ENCODE measurements around the gene CUTA.
"Not testable (repeated sequence)": the region's sequence is repeated elsewhere in the genome, so short reads cannot be mapped to it uniquely, and the experiment has no call there.

CUTA gene

DNA sequence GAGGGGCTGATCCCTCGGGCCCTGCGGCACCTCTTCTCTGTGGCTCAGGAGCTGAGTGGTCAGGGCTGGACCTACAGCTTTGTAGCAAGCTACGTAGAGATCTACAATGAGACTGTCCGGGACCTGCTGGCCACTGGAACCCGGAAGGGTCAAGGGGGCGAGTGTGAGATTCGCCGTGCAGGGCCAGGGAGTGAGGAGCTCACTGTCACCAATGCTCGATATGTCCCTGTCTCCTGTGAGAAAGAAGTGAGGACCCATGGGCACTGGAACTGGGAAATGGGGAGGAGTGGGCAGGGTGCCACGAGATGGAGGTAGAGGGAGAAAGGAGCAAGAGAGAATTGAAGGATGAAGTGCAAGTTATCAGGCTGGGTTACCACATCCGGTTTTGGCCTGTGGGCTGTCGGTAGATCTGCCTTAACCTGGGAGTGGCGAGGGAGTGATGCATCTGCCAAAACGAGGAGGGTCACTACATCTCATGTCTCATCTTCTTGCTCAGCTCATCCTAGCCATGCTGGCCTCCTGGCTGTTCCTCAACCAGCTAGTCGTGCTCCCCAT is 12.4 kb downstream of the CUTA start:
- no peak for DNase-seq (ENCODE audit: low read depth in 2 of 2)

DNA sequence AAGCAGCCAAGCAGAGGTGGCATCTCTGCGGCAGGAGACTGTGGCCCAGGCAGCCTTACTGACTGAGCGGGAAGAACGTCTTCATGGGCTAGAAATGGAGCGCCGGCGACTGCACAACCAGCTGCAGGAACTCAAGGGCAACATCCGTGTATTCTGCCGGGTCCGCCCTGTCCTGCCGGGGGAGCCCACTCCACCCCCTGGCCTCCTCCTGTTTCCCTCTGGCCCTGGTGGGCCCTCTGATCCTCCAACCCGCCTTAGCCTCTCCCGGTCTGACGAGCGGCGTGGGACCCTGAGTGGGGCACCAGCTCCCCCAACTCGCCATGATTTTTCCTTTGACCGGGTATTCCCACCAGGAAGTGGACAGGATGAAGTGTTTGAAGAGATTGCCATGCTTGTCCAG is 13.0 kb downstream of the CUTA start:
- no peak for DNase-seq (ENCODE audit: low read depth in 2 of 2)

DNA sequence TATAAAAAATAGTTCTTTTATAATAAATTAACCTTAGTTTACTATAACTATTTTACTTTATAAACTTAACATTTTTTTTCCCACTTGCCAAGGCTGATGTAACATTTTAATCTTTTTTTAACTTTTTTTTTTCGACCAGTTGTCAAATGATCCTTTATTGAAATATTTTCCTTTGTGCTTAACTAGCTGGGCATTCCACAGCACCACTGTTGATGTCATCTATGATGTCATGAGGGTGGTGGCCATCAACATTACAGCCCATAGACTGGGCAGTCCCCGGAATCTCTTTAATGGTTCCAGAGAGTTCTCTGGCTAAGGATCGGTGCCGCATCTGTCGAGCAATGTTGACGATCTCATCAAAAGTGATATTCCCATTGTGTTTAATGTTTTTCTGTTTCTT is 18.0 kb downstream of the CUTA start:
- not testable (repeated sequence) for DNase-seq (ENCODE audit: low read depth in 2 of 2)

DNA sequence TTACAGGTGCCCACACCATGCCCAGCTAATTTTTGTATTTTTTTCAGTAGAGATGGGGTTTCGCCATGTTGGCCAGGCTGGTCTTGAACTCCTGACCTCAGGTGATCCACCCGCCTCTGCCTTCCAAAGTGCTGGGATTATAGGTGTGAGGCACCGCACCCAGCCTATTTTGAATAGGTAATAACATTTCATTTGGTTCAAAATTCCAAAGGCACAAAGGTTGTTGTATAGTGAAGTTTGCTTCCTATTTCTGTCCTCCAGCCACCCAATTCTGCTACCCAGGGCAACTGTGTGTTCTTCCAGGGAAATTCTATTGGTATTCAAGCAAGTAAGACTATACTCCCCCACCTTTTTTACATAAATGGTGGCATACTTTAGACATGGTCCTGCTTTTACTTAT is 19.3 kb downstream of the CUTA start:
- not testable (repeated sequence) for DNase-seq (ENCODE audit: low read depth in 2 of 2)

DNA sequence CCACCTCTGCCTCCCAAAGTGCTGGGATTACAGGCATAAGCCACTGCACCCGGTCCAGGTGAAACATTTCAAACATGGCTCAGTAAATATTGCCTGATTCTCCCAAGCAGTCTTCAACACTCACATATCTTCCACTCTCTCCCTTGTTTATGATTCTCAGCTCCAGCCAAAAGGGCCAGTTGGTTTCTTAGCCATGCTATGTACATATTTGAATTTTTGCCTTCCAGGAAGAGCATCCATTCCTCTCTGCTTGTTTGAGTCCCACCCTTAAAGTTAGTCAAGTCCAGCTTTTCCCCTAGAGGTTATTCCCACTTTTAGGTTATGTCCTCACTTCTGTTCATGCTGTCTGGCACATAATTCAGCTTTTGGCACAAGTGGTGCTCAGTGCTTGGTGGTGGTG is 20.4 kb downstream of the CUTA start:
- DNase-seq (ENCODE audit: low read depth in 2 of 2): no peak

DNA sequence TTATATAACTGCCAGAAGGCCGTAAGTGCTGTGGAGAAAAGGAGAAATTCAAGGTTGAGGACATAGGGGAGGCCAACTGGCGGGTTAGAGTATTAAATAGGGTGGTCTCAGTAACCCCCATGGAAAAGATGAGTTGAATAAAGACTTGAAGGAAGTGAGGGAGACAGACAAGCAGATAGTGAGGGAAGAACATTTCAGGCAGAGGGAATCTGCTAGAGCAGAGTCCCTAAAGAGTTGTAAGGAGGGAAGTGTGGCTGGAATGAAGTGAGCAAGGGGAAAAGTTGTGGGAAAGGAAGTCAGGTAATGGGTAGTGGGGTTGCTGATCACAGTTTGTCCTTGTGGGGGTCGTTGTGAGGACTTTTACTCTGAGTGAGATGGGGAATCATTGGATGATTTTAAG is 24.9 kb downstream of the CUTA start:
- DNase-seq (ENCODE audit: low read depth in 2 of 2): no peak

DNA sequence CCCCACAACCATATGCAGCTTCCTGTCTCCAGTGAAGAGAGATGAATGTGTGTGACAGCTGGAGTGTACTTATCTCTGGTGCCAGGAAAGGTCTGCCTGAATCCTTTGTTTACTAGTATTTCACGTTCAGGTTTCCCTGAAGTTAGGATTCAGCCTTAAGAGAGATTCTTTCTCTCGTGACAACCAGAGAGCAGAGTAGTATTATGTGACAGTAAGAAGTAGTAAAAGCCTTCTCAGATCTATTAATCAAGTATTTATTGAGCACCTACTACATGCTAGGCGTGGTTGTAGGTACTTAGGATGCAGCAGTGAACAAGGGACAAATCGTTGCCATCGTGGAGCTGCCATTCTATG is 25.3 kb downstream of the CUTA start:
- no peak for DNase-seq (ENCODE audit: low read depth in 2 of 2)

DNA sequence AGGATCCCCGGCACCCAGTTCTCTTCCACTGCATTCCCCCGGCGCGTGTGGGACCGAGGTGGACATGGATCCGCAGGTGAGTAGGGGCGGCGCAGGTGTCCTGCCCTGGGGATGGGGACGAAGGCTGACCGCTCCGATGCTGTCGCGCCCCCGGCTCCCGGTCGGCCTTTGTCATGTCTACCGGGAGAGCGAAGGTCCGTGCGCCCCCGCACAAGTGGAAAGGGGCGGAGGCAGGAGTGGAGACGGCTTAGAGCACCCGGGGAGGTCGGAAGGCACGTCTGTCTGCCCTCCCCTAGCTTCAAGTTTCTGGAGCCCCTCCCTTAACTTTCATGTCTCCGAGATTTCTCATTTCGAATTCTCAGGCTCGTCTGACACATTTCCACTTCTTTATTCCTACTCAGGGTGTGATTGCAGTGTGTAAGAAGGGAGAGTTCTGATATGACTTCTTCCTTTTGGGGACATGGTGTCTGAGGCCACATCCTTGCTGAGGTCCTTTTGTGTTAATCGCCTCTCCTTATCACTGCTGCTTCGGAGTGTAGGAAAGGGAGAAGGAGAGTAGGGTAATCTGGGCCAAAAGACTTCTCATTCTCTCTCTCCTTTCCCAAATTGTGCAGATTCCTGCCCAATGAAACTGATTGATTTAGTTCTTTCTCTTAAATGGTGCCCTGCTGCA is 25.8 kb downstream of the CUTA start:
- no peak for DNase-seq (ENCODE audit: low read depth in 2 of 2)

DNA sequence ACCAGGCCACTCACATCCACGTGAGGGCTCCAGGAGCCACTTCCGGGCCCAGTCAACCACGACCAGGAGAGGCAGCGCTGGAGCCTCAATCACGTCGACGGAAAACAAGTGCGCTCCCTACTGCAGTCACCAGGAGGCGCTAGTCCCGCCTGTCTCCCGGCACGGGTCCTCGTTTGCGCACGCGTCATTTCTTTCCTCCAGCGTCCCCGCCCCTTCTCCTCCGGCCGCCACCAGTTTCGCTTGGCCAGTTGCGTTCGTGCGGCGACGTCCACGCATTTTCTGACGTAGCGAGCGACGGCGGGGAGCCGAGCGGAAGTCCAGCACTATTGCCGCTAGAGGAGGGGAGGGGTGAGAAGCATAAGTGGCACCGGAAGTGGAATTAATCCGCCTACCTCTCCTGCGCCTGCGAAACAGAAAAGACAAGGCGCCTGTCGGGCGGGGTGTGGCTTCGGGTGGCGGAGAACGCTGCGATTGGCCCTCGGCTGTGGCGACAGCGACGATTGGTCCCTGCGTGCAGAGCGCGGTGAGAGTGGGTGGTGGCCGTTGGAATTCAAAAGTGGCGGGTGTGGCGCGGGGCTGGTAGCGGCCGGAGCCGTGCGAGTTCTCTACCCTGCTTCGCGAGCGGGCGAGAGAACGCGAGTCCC is 26.5 kb downstream of the CUTA start, which contains the start of gene KIFC1:
KIFC1 (plus strand) TSS at position 546 of the 644 bp plus-strand sequence. CDS start 163 bp downstream, outside the sequence.
- peak; percentile 99 to 100 for DNase-seq (ENCODE audit: low read depth in 2 of 2)

DNA sequence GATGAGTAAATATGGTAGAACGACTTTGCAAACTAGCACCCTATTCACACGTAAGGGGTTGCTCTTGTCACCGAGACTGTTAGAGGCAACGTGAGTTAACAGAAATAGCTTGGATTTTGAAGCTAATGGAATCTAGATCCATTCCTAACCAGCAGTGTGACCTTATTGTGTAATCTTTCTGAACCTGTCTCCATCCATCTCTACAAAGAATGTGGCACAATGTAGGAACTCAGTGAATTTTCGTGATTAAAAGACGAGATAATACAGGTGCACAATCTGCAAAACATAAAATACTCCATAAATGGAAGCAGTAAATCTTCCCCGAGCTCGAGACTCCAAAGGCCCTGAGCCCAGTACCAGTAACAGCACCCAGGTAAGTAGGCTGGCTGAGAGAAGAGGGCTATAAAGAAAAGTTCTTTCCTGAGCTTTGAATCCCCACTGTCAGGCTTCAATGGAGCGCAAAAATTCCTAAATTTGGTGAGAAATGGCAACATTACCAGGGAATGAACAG is 27.1 kb downstream of the CUTA start:
- DNase-seq (ENCODE audit: low read depth in 2 of 2): no peak

DNA sequence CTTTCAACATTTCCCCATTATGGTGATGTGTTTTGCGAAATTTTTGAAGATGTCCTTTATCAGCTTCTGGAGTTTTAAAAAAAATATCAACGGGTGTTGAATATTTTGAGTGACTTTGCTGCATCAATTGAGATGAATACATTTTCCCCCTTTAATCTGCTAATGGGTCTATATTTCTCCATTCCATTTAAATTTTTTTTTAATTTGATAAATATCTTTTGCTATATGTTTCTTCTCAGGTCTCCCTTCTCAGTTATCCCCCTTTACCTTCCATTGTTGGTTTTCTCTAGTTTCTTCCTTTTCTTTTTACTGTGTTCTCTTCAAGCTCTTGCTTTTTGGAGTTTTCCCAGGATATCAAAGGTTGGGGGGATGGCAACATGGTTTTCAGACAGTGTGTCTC is 27.7 kb downstream of the CUTA start:
- DNase-seq (ENCODE audit: low read depth in 2 of 2): no peak

DNA sequence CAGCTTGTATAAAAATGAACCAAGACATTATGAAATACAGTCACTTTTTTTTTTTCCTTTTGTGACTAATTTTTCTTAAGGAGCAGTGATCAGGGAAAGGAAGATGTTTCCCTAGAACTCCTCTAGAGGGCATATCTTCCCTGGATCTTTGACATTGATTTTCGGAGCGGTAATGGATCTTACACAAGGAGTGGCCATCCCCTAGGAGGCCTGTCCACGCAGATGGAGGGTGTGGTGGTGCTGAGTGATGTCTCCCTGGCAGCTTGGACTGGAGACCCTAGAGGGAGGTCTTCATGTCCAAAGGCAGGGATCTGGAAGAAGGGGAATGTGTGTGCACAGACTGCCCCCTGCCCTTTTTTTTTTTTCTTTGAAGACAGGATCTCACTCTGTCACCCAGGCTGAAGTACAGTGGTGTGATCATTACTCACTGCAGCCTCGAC is 33.3 kb downstream of the CUTA start:
- peak; percentile 36 to 41 for DNase-seq (ENCODE audit: low read depth in 2 of 2)

DNA sequence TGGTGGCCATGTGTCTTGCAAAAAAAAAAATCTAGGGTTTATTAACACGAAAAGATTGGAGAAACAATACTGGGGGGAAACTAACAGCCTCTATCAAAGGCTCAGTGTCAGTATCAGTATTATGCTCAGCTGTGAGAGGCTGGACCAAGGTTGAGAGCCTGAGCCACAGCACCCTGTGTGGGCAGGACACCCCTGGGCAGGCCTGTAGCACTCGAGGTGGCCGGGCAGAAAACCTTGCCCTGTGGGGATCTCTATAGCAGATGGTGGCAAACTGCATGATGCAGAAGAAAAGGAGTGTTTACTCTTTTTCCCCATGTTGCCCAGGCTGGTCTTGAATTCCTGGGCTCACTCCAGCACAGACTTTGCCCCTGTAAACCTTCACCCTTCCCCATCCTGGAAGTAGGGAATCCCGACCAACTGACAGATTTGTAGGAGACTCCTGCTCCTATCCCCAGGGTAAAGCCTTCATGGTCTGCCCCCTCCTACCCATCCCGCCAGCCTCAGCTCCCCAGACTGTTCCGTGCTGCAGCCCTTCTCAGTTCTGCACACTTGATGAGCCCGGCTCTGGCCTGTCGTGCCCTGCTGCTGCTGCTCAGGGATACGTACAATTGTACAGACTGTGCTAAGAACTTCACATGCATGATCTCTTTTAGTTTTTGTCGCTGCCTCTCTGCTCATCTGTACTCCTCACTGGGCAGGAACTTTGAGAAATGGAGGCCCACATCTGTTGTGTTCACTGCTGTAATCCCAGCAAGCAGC is 34.3 kb downstream of the CUTA start:
- no peak for DNase-seq (ENCODE audit: low read depth in 2 of 2)

DNA sequence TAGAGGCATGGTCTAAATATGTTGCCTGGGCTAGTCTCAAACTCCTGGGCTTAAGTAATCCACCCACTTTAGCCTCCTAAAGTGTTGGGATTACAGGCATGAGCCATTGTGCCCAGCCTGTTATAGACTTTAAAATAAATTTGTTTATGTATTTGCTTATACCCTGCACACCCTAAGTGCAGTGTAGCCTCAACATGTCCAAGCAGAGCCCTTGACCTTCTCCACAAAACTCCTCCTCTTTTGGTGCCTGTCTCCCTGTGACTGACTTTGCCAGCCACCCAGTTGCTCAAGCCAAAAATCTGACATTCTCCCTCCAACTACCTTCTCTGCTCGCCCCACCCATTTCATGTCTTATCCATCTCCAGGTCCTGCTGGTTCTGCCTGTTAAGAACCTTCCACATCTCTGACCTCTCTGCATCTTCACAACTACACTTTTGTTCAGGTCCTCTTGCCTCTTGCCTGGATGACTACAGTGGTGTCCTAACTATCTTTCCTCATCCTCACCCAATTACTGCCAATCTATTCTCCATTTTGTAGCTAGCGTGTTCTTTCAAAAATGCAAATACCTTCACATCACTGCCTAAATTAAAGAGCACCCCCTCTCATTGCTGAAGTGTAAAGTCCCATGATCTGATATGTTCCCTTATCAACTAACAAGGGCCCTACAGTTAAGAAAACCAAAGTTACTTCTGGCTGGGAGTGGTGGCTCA is 37.5 kb downstream of the CUTA start:
- no peak for DNase-seq (ENCODE audit: low read depth in 2 of 2)

DNA sequence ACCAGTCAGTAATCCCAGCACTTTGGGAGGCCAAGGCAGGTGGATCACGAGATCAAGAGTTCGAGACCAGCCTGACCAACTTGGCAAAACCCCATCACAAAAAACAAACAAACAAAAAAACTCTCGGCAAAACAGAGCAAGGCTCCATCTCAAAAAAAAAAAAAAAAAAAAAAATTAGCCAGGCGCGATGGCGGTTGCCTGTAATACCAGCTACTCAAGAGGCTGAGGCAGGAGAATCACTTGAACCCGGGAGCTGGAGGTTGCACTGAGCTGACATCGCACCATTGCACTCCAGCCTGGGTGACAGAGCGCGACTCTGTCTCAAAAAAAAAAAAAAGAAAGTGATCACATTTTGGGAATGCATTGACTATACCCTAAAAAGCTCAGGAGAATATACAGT is 38.7 kb downstream of the CUTA start:
- DNase-seq (ENCODE audit: low read depth in 2 of 2): not testable (repeated sequence)

DNA sequence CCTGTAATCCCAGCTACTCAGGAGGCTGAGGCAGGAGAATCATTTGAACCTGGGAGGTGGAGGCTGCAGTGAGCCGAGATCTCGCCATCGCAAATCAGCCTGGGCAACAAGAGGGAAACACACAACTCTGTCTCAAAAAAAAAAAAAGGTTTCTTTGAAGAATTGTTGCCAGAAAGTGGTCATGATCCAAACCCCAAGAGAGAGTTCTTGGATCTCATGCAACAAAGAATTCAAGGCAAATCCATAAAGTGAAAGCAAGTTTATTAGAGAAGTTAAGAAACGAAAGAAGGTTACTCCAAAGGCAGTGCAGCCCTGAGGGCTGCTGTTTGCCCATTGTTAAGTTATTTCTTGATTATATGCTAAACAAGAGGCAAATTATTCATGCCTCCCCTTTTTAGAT is 40.7 kb downstream of the CUTA start:
- no peak for DNase-seq (ENCODE audit: low read depth in 2 of 2)

DNA sequence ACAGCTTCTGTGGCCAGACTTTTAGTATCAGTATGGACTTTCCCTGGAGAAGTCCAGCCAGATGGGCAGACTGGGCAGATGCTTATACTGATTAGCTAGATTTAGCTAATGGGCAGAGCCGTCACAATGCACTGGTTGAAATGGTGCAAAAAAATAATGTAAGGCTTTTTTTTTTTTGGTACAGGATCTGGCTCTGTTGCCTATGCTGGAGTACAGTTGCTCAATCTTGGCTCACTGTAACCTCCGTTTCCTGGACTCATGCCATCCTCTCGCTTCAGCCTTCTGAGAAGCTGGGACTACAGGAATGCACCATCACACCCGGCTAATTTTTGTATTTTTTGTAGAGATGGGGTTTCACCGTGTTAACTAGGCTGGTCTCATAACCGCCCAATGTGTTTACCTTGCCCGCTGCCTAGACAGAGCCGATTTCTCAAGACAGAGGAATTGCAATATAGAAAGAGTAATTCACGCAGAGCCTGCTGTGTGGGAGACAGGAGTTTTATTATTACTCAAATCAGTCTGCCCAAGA is 42.7 kb downstream of the CUTA start:
- DNase-seq (ENCODE audit: low read depth in 2 of 2): peak; percentile 75 to 78

DNA sequence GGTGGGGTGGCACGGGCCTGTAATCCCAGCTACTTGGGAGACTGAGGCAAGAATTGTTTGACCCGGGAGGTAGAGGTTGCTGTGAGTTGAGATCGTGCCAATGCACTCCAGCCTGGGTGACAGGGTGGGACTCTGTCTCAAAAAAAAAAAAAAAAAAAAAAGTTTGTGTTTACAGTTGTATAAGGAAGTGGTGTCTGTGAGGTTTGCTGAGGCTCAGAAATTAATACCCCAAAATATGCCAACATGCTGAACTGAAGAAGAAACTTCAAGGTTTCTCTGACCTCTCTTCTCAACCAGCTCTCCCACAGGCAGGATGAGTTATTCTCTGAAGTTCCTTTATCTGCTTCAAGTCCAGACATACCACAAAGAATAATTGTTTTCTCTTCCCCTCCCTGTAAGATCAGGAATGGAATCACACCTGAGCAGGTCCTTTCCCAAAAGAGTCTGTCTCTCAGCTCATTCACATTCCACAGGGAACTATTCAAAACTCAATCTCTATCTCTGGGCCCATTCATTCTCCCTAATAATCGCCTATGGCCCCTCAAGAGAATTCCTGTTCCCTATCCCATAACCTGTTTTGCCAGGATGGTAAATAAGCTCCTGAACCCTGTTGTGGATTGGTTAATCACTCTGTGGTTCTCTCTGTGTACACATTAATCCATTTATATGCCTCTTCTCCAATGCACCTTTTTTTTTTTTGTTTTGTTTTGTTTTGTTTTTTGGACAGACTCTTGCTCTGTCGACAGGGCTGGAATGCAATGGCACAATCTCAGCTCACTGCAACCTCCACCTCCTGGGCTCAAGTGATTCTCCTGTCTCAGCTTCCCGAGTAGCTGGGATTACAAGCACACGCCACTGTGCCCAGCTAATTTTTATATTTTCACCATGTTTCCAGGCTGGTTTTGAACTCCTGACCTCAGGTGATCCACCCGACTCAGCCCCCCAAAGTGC is 43.7 kb downstream of the CUTA start:
- no peak for DNase-seq (ENCODE audit: low read depth in 2 of 2)

DNA sequence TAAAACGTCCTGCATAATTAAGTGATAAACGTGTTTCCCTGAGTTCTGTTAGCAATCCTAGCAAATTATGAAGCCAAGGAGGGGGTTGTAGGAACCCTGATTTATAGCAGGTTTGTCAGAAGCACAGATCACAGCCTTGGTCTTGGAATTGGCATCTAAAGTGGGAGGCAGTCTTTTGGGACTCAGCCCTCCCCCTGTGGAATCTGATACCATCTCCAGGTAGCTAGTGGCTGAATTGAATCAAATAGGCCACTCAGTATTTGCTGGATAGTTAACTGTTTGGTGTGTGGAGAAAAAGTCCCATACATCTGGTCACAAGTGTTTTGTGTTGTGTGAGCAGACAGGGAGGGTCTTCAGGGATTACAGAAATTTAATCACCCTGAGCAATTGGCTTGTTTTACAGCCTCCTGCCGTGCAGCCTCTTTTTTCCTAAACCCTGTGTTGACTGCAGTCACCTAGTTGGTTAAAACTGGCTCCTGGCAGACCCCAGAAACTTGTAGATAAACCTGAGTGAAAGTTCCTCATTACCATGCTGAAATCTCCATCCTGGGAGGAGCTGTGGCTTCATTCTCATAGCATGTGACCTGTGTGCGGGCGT is 45.3 kb downstream of the CUTA start:
- no peak for DNase-seq (ENCODE audit: low read depth in 2 of 2)

DNA sequence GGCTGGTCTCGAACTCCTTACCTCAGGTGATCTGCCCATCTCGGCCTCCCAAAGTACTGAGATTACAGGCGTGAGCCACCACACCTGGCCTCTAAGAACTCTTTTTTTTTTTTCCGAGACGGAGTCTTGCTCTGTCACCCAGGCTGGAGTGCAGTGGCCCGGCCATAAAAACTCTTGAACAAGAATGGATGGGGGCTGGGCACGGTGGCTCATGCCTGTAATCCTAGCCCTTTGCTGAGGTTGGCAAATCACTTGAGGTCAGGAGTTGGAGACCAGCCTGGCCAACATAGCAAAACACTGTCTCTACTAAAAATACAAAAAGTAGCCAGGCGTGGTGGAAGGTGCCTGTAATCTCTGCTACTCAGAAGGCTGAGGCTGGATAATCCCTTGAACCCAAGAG is 46.0 kb downstream of the CUTA start:
- DNase-seq (ENCODE audit: low read depth in 2 of 2): not testable (repeated sequence)
